Vagina (tissue), 2 donors: ENCODE results near the gene MEA1.

Source experiments
- CTCF ChIP-seq, 3 experiments: fragments of 450-650 bp in 2 of 3; fragments of 200-600 bp in 1 of 3; sonication (generic) in 1 of 3; IDR thresholded peaks; one replicate each; pipeline ENCODE4 v1.5.1; 2017 to 2019; ENCODE audit warnings: antibody characterized with exemption in 3 of 3, mild to moderate bottlenecking in 2 of 3, moderate library complexity in 2 of 3
- POLR2A ChIP-seq, 2 donors: fragments of 450-650 bp; IDR thresholded peaks; one replicate each; pipeline ENCODE4 v1.6.1; 2017; ENCODE audit warnings: antibody characterized with exemption in 2 of 2, mild to moderate bottlenecking in 2 of 2, moderate library complexity in 2 of 2
- POLR2AphosphoS5 ChIP-seq, 2 donors: sonication (generic); formaldehyde crosslinking; IDR thresholded peaks; one replicate each; pipeline ENCODE4 v1.9.0; 2017; ENCODE audit warnings: antibody characterized with exemption in 2 of 2, mild to moderate bottlenecking in 2 of 2, low read depth in 1 of 2; ENCODE audit not compliant: insufficient read depth in 1 of 2

- no peak for TF ChIP-seq CTCF (IDR thresholded peaks at IDR 0.05)
- no peak for TF ChIP-seq POLR2A (IDR thresholded peaks at IDR 0.05)
- no peak for TF ChIP-seq POLR2AphosphoS5 (IDR thresholded peaks at IDR 0.05; ENCODE audit: insufficient read depth in 1 of 2, low read depth in 1 of 2)
Measured at GRCh38 chr6:43029120-43029519, 15.4 kb upstream of the MEA1 start.
